ENCODE results near the gene GPBP1L1.
"Not testable (repeated sequence)": the region's sequence is repeated elsewhere in the genome, so short reads cannot be mapped to it uniquely, and the experiment has no call there.

GPBP1L1 gene

GRCh38 chr1:45686288-45687013 lies at the start of gene GPBP1L1:
Gene GPBP1L1, minus strand, starts transcription at chr1:45686533. Its CDS starts 27,446 bp downstream, at chr1:45659087.
- peak; percentile 99 for DNase-seq

GRCh38 chr1:45730780-45731319 lies 44.5 kb upstream of the GPBP1L1 start:
- DNase-seq, result no peak

DNA sequence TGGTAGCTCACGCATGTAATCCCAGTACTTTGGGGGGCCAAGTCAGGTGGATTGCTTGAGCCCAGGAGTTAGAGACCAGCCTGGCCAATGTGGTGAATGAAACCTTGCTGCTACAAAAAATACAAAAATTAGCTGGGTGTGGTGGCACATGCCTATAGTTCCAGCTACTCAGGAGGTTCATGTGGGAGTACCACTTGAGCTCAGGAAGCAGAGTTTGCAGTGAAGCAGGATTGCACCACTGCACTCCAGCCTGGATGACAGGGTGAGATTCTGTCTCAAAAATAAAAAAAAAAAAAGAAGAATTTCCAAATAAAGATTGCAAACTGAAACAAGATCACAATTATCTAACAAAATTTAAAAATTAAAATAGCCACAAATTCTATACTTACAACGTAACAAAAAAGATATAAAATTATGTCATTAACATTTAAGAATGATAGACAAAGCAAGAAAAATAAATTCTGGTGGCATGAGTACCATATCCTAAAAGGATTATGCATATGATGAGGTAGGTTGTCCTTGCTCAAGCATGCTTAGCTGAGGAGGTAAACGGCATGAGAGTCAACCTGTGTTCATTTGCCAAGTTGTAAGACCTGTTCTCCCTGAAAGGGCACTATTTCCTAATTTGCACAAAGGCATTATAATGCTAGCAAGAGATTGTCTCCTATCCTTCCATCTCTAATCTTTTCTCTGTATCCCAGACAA lies 43.9 kb upstream of the GPBP1L1 start:
- DNase-seq, result no peak

DNA sequence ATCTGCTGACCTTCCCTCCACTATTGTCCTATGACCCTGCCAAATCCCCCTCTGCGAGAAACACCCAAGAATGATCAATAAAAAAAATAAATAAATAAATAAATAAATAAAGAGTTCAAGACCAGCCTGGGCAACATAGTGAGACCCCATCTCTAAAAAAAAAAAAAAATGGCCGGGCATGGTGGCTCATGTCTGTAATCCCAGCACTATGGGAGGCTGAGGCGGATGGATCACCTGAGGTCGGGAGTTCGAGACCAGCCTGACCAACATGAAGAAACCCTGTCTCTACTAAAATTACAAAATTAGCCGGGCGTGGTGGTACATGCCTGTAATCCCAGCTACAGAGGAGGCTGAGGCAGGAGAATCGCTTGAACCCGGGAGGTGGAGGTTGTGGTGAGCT lies 39.7 kb upstream of the GPBP1L1 start:
- DNase-seq, result not testable (repeated sequence)

GRCh38 chr1:45723248-45723930 lies 37.1 kb upstream of the GPBP1L1 start:
- DNase-seq, result no peak

DNA sequence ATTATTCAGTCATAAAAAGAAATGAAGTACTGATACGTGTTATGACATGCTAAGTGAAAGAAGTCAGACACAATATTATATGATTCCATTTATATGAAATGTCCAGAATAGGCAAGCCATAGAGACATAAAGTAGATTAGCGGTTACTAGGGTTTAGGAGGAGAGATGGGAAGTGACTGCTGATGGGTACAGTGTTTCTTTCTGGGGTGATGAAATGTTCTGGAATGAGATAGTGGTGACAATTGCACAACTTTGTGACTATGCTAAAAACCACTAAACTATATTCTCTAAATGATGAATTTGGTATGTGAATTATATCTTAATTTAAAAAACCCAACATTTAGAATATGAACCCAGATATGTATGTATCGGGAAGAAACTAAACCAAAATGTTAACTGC lies 36.5 kb upstream of the GPBP1L1 start:
- no peak for DNase-seq

- DNase-seq, result peak; percentile 23
Observed at GRCh38 chr1:45721207-45721606, 34.9 kb upstream of the GPBP1L1 start.

- no peak for DNase-seq
Observed at GRCh38 chr1:45718289-45718688, 32.0 kb upstream of the GPBP1L1 start.

GRCh38 chr1:45717386-45717785 lies 31.1 kb upstream of the GPBP1L1 start:
- not testable (repeated sequence) for DNase-seq

GRCh38 chr1:45716700-45717099 lies 30.4 kb upstream of the GPBP1L1 start:
- no peak for DNase-seq

DNA sequence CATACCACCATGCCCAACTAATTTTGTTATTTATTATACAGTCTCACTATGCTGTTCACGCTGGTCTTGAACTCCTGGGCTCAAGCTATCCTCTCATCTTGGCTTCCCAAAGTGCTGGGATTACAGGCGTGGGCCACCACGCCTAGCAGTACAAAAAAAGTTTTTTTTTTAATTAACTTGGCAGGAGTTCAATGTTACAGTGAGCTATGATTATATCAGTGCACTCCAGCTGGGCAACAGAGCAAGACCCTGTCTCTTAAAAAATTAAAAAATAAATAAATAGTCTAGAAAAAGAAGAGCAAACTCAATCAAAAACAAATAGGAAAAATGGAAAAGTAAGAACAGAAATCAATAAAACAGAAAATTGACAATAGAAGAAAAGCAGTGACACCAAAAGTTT lies 27.4 kb upstream of the GPBP1L1 start:
- no peak for DNase-seq

GRCh38 chr1:45704637-45705036 lies 18.3 kb upstream of the GPBP1L1 start:
- no peak for DNase-seq

- DNase-seq, result no peak
Observed at GRCh38 chr1:45694823-45695222, 8.5 kb upstream of the GPBP1L1 start.

GRCh38 chr1:45693811-45694210 lies 7.5 kb upstream of the GPBP1L1 start:
- not testable (repeated sequence) for DNase-seq

DNA sequence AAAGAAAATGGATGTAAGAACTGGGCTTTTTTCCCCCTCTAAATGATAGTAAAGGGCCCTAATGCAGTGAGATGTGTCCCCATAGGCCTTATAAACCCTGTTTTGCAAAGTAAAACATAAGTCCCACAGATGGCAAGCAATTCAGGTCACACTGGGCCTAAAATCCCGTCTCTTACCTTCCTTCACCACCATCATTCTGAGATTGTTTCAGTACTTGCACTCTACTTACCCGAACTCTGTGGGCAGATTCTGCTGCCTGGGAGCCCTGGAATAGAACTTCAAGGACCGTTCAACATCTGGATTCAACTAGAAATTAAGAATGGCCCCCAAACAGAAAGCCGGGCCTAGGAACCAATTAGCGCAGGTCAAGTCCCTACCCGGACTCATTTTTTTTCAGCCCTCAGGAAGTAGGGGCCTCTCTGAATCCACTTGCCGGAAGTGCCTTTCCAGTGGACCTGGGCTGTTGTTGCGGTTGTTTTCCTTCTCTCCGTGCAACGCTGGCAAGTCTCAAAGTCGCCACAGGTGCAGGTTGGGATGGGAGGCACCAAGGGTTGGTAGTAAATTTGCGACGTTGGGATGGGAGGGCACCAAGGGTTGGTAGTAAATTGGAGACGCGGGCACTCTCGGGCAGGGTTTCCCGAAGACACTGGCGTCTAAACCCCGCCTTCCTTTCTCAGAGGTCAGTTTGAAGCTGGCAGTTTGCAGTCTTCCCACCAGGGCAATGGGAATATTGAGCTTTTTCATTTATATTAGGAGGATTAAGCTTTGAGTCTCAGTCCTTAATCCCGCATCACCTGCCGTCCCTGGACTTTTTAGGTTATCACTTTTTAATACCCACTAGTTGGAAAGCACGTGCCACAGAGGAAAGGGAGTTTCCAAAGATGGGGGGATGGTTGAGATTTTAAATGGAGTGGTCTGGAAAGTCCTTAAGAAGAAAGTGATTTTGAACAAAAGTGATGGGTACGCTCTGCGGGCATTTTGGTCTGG lies 1.7 kb upstream of the GPBP1L1 start, which contains the start of gene TMEM69:
TMEM69 (plus strand) TSS at position 428 of the 987 bp plus-strand sequence. CDS start 2,888 bp downstream, outside the sequence.
- peak; percentile 96 for DNase-seq

DNA sequence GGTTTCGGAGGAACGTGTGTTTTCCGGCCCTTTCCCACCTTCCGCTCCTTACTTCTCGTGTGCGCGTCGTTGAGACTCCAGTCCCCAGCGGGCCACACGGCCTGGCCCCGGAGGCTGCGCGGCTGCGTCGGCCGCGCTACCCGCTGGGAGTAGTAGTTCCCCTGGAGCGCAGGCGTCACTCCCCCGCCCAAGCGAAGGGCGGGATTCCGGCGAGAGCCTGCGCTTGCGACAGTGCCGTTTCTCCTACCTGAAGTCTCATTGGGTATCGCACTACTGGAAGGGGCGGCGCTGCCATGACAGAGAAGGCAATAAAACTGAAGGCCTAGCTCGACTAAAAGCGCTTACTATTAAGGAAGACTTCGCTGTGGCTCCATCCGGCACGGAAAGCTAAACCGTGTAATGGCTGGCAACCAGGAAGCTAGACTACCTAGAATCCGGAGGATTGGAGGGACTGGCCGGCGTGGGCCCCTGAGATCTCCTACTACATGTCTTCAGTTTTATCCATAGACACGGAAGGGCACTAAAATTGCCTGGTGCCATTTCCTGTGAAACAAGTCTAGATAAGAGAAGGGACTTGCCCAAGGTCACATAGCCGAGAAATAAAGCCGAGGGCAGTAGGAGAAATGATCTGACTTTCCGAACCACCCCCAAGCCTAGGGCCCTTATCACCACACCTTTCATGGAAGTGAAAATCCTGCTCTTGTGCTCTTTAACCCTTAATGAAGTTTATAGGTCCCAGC lies 851 bp upstream of the GPBP1L1 start:
- peak; percentile 98 for DNase-seq

DNA sequence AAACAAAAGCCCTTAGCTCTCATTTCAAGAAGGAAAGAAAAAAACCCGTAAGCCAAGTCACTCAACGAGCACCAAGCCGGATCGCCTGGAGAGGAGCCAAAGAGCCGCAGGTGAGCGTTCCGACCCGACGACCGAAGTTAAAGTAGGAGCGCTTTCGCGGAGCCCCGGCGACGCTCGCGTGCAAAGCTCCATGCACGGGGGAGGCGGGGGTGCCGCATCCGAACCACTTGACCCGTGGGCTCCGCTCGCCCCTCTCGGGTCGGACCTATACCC lies 382 bp downstream of the GPBP1L1 start:
- peak; percentile 90 for DNase-seq

DNA sequence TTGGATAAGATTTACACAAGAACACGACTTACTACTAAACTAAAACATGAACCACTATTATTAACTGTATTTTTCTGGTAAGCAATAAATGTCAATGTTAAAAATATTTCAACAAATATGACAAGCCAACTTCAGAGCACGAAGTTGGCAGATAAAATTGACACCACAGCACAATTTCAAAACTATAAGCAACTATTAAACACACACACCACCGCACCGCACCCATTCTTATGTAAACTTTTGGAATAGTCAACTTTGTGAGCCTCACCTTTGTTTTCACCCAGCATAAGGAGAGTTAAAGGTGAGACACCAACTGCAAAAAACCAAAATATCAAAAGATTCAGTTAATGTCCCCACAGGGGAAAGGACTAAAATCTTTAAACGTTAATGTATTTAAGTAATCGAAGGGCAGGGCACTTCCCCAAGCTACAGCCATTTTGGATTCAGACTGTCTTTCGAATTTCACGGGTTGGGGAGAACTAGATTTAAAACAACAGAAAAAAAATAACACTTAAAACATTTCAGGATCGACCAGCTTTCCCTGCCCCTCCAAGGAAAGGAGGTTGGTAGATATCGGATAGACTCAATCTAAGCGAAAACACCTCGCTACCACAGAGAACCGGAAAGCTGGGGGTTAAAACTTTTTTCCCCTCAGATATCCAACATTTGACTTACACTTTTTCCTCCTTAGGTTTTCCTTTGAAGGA lies 872 bp downstream of the GPBP1L1 start:
- no peak for DNase-seq

DNA sequence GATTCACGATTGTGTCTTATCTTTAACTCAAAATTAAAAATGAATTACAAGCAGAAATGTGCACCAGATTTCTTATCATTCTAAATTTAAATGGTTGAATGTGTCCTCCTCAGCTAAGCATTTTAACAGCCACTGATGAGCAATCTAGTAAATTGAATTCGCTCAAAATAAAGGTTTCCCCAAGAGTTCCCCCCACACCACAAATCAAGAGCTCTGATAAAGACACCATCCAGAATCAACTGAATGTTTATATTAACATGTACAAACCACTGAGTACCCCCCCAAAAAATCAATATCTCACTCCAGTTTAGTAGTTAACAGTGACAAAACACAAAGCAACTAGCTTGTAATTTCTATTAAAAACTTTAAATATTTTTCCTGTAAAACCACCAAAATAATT lies 1.9 kb downstream of the GPBP1L1 start:
- DNase-seq, result peak; percentile 9

DNA sequence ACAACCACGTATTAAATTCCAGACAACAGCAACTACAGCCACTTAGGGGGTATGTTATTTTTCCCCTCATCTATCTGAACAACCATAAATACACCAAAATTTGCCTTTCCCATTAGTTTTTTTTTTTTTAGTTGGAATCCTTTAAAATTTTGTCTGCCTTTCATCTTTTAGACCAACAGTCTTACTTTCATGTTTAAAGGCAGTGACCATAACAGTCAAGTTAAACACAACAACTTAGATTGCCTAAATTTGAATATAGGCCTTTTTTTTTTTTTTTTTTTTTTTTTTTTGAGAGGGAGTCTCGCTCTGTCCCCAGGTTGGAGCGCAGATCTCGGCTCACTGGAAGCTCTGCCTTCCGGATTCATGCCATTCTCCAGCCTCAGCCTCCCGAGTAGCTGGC lies 3.4 kb downstream of the GPBP1L1 start:
- no peak for DNase-seq

GRCh38 chr1:45679123-45679522 lies 7.2 kb downstream of the GPBP1L1 start:
- no peak for DNase-seq

Data from eye (tissue), 1 donor.